Neuron (in vitro differentiated cells): ENCODE results near the gene GALNT13.

Source experiments
- H2AFZ ChIP-seq: one replicate; pipeline ENCODE4 v1.6.1; 2013; ENCODE audit warnings: low read depth, mild to moderate bottlenecking, inconsistent platforms, low read length, moderate library complexity
- H3K27me3 ChIP-seq: one replicate; pipeline ENCODE4 v1.6.1; 2013; ENCODE audit warnings: low read length; ENCODE audit not compliant: insufficient read depth
- H3K36me3 ChIP-seq: one replicate; pipeline ENCODE4 v1.6.1; 2013; ENCODE audit warnings: low read length; ENCODE audit not compliant: insufficient read depth
- H3K4me1 ChIP-seq: one replicate; pipeline ENCODE4 v1.6.1; 2013; ENCODE audit warnings: low read length; ENCODE audit not compliant: insufficient read depth
- H3K4me3 ChIP-seq: 2 replicates; pipeline ENCODE4 v1.5.1; 2013; ENCODE audit warnings: mild to moderate bottlenecking, low read length, moderate library complexity
- H3K9me3 ChIP-seq: one replicate; pipeline ENCODE4 v1.6.1; 2013; ENCODE audit warnings: low read length

GALNT13 gene

DNA sequence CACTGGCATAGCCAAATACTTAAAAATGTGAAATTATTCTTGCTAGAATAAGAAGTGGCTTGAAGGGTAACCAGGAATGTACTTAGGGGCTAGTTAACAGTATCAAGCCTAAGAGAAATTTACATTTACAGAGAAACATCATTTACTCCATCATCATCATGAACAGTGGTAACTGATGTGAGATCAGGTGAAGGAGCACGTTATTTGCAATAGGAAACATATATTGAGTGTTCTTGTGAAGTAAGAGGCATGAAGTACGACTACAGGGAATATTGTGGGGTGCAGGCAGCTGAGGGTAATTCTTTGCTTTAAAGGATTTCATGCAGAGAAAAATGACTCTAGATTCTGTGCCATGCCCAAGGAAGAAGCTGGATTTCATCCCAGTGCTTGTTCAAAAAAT is 220.8 kb downstream of the GALNT13 start:
- Histone ChIP-seq H3K9me3 (no peaks in the 10 kb centered on the region), H3K4me1 (no peaks in the 10 kb centered on the region), H3K4me3 (no peak overlapping the region), H2AFZ (no peak overlapping the region), H3K36me3 (no peaks in the 10 kb centered on the region), H3K27me3 (no peaks in the 10 kb centered on the region)

GRCh38 chr2:154093856-154094255 is 222.1 kb downstream of the GALNT13 start:
- no peak overlapping the region for H2AFZ ChIP-seq

GRCh38 chr2:154097833-154098398 is 226.2 kb downstream of the GALNT13 start:
- no peak overlapping the region for H3K4me3 ChIP-seq

More at GRCh38 chr2:154093856-154094255, 222.1 kb downstream of the GALNT13 start:
- H3K27me3 ChIP-seq = no peaks in the 10 kb centered on the region
- no peaks in the 10 kb centered on the region for H3K36me3 ChIP-seq
- H3K4me3 ChIP-seq = no peak overlapping the region
- H3K4me1 ChIP-seq = no peaks in the 10 kb centered on the region
- H3K9me3 ChIP-seq = no peaks in the 10 kb centered on the region

GRCh38 chr2:154120706-154121105 is 249.0 kb downstream of the GALNT13 start:
- H3K4me3 ChIP-seq = no peak overlapping the region
- no peaks in the 10 kb centered on the region for H3K27me3 ChIP-seq

More at GRCh38 chr2:154097833-154098398, 226.2 kb downstream of the GALNT13 start:
- H3K4me1 ChIP-seq = no peaks in the 10 kb centered on the region
- H2AFZ ChIP-seq = no peak overlapping the region
- H3K36me3 ChIP-seq = no peaks in the 10 kb centered on the region
- no peaks in the 10 kb centered on the region for H3K9me3 ChIP-seq
- H3K27me3 ChIP-seq = no peaks in the 10 kb centered on the region

GRCh38 chr2:154125891-154126290 is 254.2 kb downstream of the GALNT13 start:
- Histone ChIP-seq H3K27me3 (no peaks in the 10 kb centered on the region), H3K4me3 (no peak overlapping the region), H3K4me1 (no peaks in the 10 kb centered on the region), H3K36me3 (no peaks in the 10 kb centered on the region), H3K9me3 (no peaks in the 10 kb centered on the region), H2AFZ (no peak overlapping the region)

More at GRCh38 chr2:154120706-154121105, 249.0 kb downstream of the GALNT13 start:
- Histone ChIP-seq H3K4me1 (no peaks in the 10 kb centered on the region), H3K36me3 (no peaks in the 10 kb centered on the region), H3K9me3 (peaks cover 6% of the 10 kb centered on the region), H2AFZ (no peak overlapping the region)

GRCh38 chr2:154130821-154131220 is 259.1 kb downstream of the GALNT13 start:
- Histone ChIP-seq H2AFZ (no peak overlapping the region), H3K9me3 (no peaks in the 10 kb centered on the region), H3K4me1 (no peaks in the 10 kb centered on the region), H3K4me3 (no peak overlapping the region), H3K27me3 (no peaks in the 10 kb centered on the region), H3K36me3 (no peaks in the 10 kb centered on the region)

GRCh38 chr2:154132827-154133226 is 261.1 kb downstream of the GALNT13 start:
- no peaks in the 10 kb centered on the region for H3K9me3 ChIP-seq
- no peaks in the 10 kb centered on the region for H3K36me3 ChIP-seq
- H3K4me1 ChIP-seq = no peaks in the 10 kb centered on the region
- no peak overlapping the region for H2AFZ ChIP-seq
- H3K27me3 ChIP-seq = no peaks in the 10 kb centered on the region
- no peak overlapping the region for H3K4me3 ChIP-seq

- Histone ChIP-seq H2AFZ (no peak overlapping the region), H3K9me3 (no peaks in the 10 kb centered on the region), H3K4me1 (no peaks in the 10 kb centered on the region), H3K27me3 (no peaks in the 10 kb centered on the region), H3K4me3 (no peak overlapping the region), H3K36me3 (no peaks in the 10 kb centered on the region)
Observed at GRCh38 chr2:154133823-154134222, 262.1 kb downstream of the GALNT13 start.

GRCh38 chr2:154140249-154141025 is 268.7 kb downstream of the GALNT13 start:
- Histone ChIP-seq H3K36me3 (no peaks in the 10 kb centered on the region), H2AFZ (no peak overlapping the region), H3K4me3 (no peak overlapping the region), H3K9me3 (no peaks in the 10 kb centered on the region), H3K4me1 (peaks cover 10% of the 10 kb centered on the region), H3K27me3 (no peaks in the 10 kb centered on the region)

DNA sequence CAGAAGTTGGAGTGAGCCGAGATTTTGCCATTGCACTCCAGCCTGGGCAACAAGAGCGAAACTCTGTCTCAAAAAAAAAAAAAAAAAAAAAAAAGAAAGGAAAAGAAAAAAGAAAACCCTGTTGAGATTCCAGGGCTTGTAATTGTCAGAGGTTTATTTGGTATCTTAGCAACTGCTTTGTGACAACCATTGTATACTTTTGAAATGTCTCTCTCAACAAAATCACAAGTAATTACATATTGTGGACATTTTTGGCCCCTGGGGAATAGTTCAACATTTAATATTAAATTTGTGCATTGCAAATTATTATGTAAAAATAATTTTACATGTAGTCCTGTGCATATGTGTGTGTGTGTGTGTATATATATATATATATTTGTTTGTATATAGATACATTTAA is 270.8 kb downstream of the GALNT13 start:
- Histone ChIP-seq H3K27me3 (no peaks in the 10 kb centered on the region), H3K36me3 (no peaks in the 10 kb centered on the region), H3K4me3 (no peak overlapping the region), H3K4me1 (peaks cover 10% of the 10 kb centered on the region), H2AFZ (no peak overlapping the region), H3K9me3 (no peaks in the 10 kb centered on the region)

GRCh38 chr2:154143105-154143504 is 271.4 kb downstream of the GALNT13 start:
- H3K9me3 ChIP-seq = no peaks in the 10 kb centered on the region
- H3K4me1 ChIP-seq = peaks cover 10% of the 10 kb centered on the region
- H3K4me3 ChIP-seq = no peak overlapping the region
- H3K27me3 ChIP-seq = no peaks in the 10 kb centered on the region
- H2AFZ ChIP-seq = no peak overlapping the region
- no peaks in the 10 kb centered on the region for H3K36me3 ChIP-seq

DNA sequence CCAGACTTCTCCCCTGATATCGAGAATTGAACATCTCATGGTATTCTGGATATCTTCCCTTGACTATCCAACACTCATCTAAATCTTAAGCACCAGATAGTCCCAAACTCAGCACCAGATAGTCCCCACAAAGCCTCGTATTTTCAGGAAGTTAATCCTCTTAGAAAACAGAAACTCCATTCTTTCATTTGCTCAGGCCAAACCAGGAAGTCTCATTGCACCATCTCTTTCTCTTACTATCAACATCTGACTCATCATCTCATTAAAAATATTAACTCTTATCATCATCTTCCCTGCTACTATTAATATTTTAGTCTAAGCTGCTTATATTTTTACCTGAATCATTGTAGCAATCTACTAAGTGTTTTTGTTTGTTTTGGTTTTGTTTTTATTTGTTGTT is 286.4 kb downstream of the GALNT13 start:
- H2AFZ ChIP-seq = no peak overlapping the region
- H3K36me3 ChIP-seq = no peaks in the 10 kb centered on the region

DNA sequence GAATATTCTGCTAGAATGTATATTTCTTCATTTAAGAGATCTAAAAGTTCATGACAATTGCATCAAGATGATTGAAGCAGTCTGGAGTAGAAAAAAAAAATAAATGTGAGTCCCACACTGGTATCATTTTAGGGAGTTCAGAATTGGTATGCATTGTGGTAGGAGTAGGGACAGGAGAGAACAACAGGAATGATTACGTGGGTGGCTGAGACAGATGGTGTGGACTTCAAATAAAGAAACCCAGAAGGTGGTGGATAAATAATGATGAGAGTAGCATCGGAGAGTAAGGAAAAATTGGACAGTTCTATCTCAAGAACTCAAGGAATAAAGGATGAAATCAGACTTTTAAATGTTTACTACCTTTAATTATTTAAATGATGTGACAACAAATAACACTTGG is 289.6 kb downstream of the GALNT13 start:
- H3K4me3 ChIP-seq = no peak overlapping the region
- no peaks in the 10 kb centered on the region for H3K36me3 ChIP-seq
- no peaks in the 10 kb centered on the region for H3K4me1 ChIP-seq
- H3K9me3 ChIP-seq = no peaks in the 10 kb centered on the region
- no peaks in the 10 kb centered on the region for H3K27me3 ChIP-seq
- H2AFZ ChIP-seq = no peak overlapping the region

More for the DNA sequence above, 286.4 kb downstream of the GALNT13 start:
- Histone ChIP-seq H3K4me3 (no peak overlapping the region), H3K27me3 (no peaks in the 10 kb centered on the region), H3K4me1 (no peaks in the 10 kb centered on the region), H3K9me3 (no peaks in the 10 kb centered on the region)
